ENCODE results near the gene S100B. TPM values are rescaled to one million over a fixed set of nuclear protein-coding genes. Genes with fewer than 3 reads are reported as not detected.
"Not testable (repeated sequence)": the region's sequence is repeated elsewhere in the genome, so short reads cannot be mapped to it uniquely, and the experiment has no call there.

The S100B gene
- total RNA-seq, 1 donor from 2014 or later = 0.64 TPM

GRCh38 chr21:46600305-46600704 is 4.6 kb downstream of the S100B start:
- ATAC-seq = no peak

GRCh38 chr21:46598581-46599572 is 6.0 kb downstream of the S100B start:
- peak; percentile 12 for ATAC-seq

GRCh38 chr21:46597896-46598343 is 7.0 kb downstream of the S100B start:
- no peak for ATAC-seq

- peak; percentile 34 for ATAC-seq
Measured at GRCh38 chr21:46597031-46597430, 7.9 kb downstream of the S100B start.

- ATAC-seq = no peak
Measured at GRCh38 chr21:46596201-46596600, 8.7 kb downstream of the S100B start.

- no peak for ATAC-seq
Measured at GRCh38 chr21:46594276-46594675, 10.6 kb downstream of the S100B start.

GRCh38 chr21:46585191-46585953 is 19.5 kb downstream of the S100B start:
- ATAC-seq = peak; percentile 97

- no peak for ATAC-seq
Measured at GRCh38 chr21:46581780-46582307, 23.0 kb downstream of the S100B start.

GRCh38 chr21:46579394-46579793 is 25.5 kb downstream of the S100B start:
- ATAC-seq = not testable (repeated sequence)

GRCh38 chr21:46577786-46578185 is 27.1 kb downstream of the S100B start:
- not testable (repeated sequence) for ATAC-seq

- no peak for ATAC-seq
Measured at GRCh38 chr21:46572850-46573249, 32.0 kb downstream of the S100B start.

- no peak for ATAC-seq
Measured at GRCh38 chr21:46570631-46571030, 34.3 kb downstream of the S100B start.

GRCh38 chr21:46570119-46570518 is 34.8 kb downstream of the S100B start:
- ATAC-seq = no peak

GRCh38 chr21:46569081-46569480 is 35.8 kb downstream of the S100B start:
- ATAC-seq = no peak

- ATAC-seq = no peak
Measured at GRCh38 chr21:46568562-46568961, 36.3 kb downstream of the S100B start.

GRCh38 chr21:46567348-46567747 is 37.5 kb downstream of the S100B start:
- peak; percentile 19 for ATAC-seq

GRCh38 chr21:46564391-46564790 is 40.5 kb downstream of the S100B start:
- ATAC-seq = no peak

- ATAC-seq = no peak
Measured at GRCh38 chr21:46562964-46563607, 41.8 kb downstream of the S100B start.

GRCh38 chr21:46562472-46562871 is 42.4 kb downstream of the S100B start:
- ATAC-seq = no peak

- no peak for ATAC-seq
Measured at GRCh38 chr21:46561445-46562090, 43.3 kb downstream of the S100B start.

GRCh38 chr21:46560568-46561444 is 44.1 kb downstream of the S100B start:
- no peak for ATAC-seq

All from esophagus mucosa (tissue), 1 donor.